Muscle of leg (tissue), 11 donors: ENCODE results near the gene ESAM. TPM values are rescaled to one million over a fixed set of nuclear protein-coding genes. Genes with fewer than 3 reads are reported as not detected.
A peak's percentile ranks its signal among the peaks of the same experiment; 100 is the strongest.

Experiments used
- DNase-seq: peaks from one replicate; pipeline ENCODE4 v3.0.0; 2013
- H3K27ac ChIP-seq: one replicate; pipeline ENCODE4 v1.5.1; 2013; ENCODE audit warnings: mild to moderate bottlenecking, low read length, control low read depth
- H3K27me3 ChIP-seq: one replicate; pipeline ENCODE4 v1.6.1; 2013; ENCODE audit warnings: low read length; ENCODE audit not compliant: control insufficient read depth, insufficient read depth
- H3K36me3 ChIP-seq: one replicate; pipeline ENCODE4 v1.6.1; 2013; ENCODE audit warnings: low read length; ENCODE audit not compliant: control insufficient read depth, insufficient read depth
- H3K4me1 ChIP-seq: one replicate; pipeline ENCODE4 v1.6.1; 2013; ENCODE audit warnings: low read length; ENCODE audit not compliant: control insufficient read depth, insufficient read depth
- H3K4me3 ChIP-seq: one replicate; pipeline ENCODE4 v1.5.1; 2013; ENCODE audit warnings: low read length, control low read depth
- H3K9me3 ChIP-seq: replicated peaks from 2 replicates; pipeline ENCODE4 v1.6.1; 2013; ENCODE audit warnings: low read depth, low read length; ENCODE audit not compliant: control insufficient read depth
- WGBS: methylation state at CpG from one replicate; pipeline ENCODE4 v1.1.5; 2013; ENCODE audit warnings: missing lambda C conversion rate; ENCODE audit not compliant: insufficient coverage; 5-methylcytosine and 5-hydroxymethylcytosine counted together
- polyA plus RNA-seq, 8 donors: library from polyadenylated mRNA; unstranded; fragments of 120-200 nt; gene quantifications; one replicate each; pipeline versions ENCODE4 v1.2.1 to v1.2.3, GENCODE V29; 2013; ENCODE audit warnings: inconsistent platforms in 1 of 8, low replicate concordance in 1 of 8; ENCODE audit not compliant: insufficient read length in 8 of 8, insufficient read depth in 1 of 8
- total RNA-seq: library from RNA; stranded (reverse); fragments of 120-200 nt; gene quantifications from one replicate; pipeline ENCODE4 v1.2.4, GENCODE V29; 2013

ESAM gene
- total and polyA plus RNA-seq, 9 donors: 18.0 to 70.3 (median 58.4) TPM

DNA sequence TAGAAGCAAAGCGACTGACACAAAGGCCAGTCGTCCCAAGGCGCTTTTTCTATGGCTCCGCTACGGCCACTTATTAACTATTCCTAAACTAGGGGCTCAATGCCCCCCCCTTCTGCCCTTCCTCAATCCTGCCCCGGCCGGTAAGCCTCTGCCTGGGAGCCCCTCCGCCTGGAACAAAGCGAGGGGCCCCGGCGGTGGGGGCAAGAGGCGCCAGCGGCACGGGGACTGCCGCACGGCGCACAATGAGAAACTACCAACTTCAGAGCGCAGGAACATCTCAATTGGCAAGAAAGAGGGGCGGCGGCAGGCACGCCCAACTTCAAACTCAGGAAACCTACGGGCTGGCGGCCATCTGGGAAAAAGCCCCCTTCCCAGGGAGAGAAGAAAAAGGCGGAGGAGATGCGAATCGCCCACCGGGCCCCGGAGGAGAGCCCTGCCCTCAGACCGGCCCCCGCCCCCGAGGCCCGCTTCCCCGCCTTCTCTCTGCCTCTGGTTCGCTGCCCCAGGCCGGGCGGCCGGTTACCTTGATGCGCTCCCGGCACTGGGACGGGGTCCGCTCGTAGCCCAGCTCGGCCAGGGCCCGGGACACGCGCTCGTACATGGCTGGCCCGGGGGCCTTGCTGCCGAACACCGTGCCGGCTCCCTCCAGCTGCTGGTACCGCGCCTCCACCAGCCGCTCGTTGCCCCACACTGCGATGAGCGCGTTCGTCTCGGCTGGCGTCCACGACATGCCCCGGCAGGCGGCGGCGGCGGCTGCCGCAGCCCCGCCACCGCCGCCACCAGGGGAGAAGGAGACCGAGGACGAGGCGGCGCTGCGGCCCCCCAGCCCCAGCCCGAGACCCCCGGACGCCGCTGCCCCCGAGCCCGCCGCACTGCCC lies 37.5 kb upstream of the ESAM start:
- under 1% methylated on average over 81 of the region's 83 CpGs for WGBS
- Histone ChIP-seq H3K36me3 (no peaks in the 10 kb centered on the region), H3K27ac (peak overlapping the region; percentile 98), H3K27me3 (no peaks in the 10 kb centered on the region), H3K4me1 (peaks cover 10% of the 10 kb centered on the region), H3K9me3 (no peaks in the 10 kb centered on the region), H3K4me3 (peak overlapping the region; percentile 86)
- DNase-seq: peak; percentile 37

DNA sequence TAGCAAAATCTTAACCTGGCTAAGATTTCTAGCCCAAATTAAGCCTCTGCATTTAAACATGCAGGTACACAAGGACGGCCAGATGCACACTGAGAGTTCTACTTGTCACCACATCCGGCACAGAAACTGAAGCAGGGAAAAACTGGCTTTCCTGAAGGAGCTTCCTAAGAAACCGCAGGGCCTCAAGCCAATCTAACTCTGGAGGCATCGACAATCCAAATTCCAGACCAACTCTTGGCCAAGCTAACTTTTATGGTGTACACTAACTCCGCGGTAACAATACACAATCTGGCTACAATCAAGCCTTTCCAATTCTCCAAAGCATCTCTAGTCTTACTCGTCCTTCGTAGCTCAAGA lies 36.9 kb upstream of the ESAM start:
- peak; percentile 61 for DNase-seq
- 0% methylated on average over 8 of the region's 8 CpGs for WGBS
- H3K9me3 ChIP-seq: no peaks in the 10 kb centered on the region
- H3K27me3 ChIP-seq: no peaks in the 10 kb centered on the region
- peak overlapping the region; percentile 85 for H3K27ac ChIP-seq
- H3K36me3 ChIP-seq: no peaks in the 10 kb centered on the region
- peak overlapping the region; percentile 86 for H3K4me3 ChIP-seq
- peaks cover 10% of the 10 kb centered on the region for H3K4me1 ChIP-seq

DNA sequence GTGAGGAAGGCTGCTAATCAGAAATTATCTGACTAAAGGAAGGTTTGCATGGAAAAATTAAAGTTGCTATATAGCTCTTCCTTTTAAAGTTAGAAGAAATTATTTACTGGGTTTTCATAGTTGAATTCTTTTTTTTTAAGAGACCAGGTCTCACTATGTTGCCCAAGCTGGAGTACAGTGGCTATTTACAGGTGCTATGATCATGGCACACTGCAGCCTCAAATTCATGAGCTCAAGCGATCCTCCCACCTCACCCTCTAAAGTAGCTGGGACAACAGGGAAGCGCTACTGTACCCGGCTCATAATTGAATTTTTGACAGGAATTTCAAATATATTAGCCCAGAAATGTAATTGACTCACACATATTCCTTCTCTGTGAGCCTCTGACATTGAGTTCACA lies 34.2 kb upstream of the ESAM start:
- Histone ChIP-seq H3K36me3 (no peaks in the 10 kb centered on the region), H3K9me3 (no peaks in the 10 kb centered on the region), H3K27me3 (no peaks in the 10 kb centered on the region), H3K4me3 (no peak overlapping the region), H3K27ac (no peak overlapping the region), H3K4me1 (peaks cover 13% of the 10 kb centered on the region)
- no peak for DNase-seq
- WGBS: 89% methylated on average over 3 of the region's 3 CpGs

DNA sequence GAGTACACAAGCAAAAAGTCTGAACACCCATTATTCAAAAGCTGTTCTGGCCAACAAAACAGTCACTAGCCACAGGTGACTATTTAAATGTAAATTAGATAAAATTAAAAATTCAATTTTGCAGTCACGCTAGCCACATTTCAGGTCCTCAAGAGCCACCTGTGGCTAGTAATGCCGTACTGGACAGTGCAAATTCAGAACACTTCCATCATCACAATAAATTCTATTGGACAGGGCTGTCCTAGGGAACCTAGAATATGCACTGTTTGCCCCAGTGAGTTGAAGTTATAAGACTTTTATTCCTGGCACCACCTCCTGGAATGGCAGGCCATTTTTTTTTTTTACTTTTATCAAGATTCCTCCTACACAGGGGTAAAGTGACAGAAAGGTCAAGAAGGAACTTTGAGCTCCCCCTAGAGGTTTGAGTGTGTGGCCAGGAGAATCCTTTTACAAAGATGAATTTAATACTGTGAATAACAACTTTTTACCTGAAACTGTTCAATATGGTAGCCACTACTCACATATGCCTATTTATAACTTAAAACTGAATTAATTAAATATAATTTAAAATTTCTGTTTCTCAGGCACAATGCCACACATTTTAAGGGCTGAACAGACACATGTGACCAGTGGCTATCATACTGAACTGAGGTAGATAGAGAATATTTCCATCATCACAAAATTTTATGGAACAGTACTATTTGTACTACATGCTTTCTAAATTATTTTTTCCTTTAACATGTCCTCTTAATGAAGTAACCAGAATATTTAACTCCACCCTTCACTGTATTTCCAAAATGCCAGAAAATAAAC lies 31.6 kb upstream of the ESAM start:
- no peaks in the 10 kb centered on the region for H3K36me3 ChIP-seq
- H3K27me3 ChIP-seq: no peaks in the 10 kb centered on the region
- peak; percentile 35 for DNase-seq
- no peak overlapping the region for H3K4me3 ChIP-seq
- no CpG with 5 or more reads among the region's 2 CpGs for WGBS
- no peak overlapping the region for H3K27ac ChIP-seq
- peaks cover 8% of the 10 kb centered on the region for H3K4me1 ChIP-seq
- no peaks in the 10 kb centered on the region for H3K9me3 ChIP-seq

DNA sequence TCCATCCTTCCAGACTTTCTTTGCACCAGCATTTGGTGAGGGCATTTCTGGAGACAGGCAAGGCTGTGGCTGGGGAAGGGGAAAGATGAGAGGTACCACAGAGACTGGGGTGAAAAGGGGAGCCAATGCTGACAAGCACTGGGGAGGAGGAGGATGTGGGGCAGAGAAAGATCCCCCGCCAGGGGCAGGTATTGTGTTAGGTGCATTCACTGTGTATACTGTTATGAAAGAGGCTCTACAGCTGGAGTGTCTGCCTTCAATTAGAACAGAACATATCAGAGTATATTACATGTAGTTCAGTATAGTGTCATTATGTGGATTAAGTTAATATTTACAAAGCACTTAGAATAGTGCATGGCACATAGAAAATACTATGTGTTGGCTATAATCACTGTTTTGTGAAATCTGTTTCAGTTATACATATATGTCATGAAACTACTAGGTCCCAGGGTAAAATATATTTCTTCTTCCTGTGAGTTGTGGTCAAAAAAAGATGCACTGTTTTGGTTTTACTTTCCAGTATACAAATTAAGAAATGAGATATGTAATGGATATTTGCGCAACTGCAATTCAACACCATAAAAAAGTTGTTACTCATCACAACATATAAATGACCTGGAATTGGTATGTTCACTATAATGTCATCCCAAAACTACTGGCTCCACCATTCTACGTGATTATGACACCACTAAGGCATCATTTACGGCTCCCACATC lies 29.7 kb upstream of the ESAM start:
- Histone ChIP-seq H3K4me3 (no peak overlapping the region), H3K4me1 (peaks cover 2% of the 10 kb centered on the region), H3K9me3 (no peaks in the 10 kb centered on the region), H3K27ac (no peak overlapping the region), H3K27me3 (no peaks in the 10 kb centered on the region), H3K36me3 (no peaks in the 10 kb centered on the region)
- no peak for DNase-seq
- no CpG with 5 or more reads among the region's 4 CpGs for WGBS

DNA sequence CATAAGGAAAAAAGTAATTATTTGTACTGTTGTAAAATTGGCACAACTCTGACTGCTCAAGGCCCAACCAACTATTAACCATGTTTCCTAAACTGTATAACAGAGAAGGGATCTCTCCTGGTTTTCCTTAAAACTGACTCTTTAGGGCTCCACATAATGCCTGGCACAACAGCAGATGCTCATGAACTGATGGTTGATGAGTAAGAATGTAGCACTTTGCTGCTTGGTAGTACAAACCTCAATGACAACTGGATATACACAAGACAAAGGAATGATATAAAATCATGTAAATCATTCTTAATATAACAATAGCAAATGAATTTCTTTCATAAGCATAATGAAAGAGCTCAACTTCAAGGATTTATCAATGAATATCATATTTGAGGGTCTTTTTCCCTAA lies 26.4 kb upstream of the ESAM start:
- no peak for DNase-seq
- H3K4me1 ChIP-seq: peaks cover 1% of the 10 kb centered on the region
- no peak overlapping the region for H3K4me3 ChIP-seq
- H3K36me3 ChIP-seq: no peaks in the 10 kb centered on the region
- no peak overlapping the region for H3K27ac ChIP-seq
- no peaks in the 10 kb centered on the region for H3K27me3 ChIP-seq
- H3K9me3 ChIP-seq: no peaks in the 10 kb centered on the region

DNA sequence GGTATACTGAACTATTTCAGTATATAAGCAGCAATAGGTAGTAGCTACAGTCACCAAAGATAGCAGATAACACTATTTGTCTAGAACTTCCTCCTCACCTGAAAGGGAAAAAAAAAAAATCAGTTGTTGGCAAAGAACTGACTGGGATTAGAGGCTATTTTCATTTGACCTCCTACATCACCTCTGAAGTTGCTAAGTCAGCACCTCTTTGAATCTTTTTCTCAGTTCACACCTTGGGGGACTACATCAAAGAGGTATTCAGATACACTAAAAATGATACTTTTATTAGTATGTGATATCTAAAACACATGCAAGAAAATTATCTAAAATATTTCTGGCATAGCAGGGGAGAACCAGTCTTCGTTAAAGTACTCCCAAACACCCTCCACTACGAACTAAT lies 22.0 kb upstream of the ESAM start:
- 100% methylated on average over 2 of the region's 2 CpGs for WGBS

DNA sequence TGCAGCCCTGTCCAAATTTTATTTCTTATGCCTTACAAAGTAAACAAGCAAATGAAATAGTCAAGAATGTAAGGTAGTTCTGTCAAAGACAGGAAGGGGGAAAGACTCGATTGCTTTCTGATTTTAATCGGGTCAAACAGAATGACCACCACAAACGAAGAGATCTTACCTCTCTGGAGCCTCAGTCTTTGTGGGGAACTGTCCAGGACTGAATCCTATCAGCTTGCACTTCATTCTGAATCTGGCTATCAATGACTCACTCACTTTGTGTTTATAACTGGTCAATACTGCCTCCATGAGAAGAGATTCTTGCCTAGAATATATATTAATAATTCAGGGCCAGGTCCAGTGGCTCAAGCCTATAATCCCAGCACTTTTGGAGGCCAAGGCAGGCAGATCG lies 20.9 kb upstream of the ESAM start:
- Histone ChIP-seq H3K36me3 (peaks cover 8% of the 10 kb centered on the region), H3K4me3 (no peak overlapping the region), H3K27ac (no peak overlapping the region), H3K27me3 (no peaks in the 10 kb centered on the region), H3K4me1 (no peaks in the 10 kb centered on the region), H3K9me3 (no peaks in the 10 kb centered on the region)
- WGBS: 100% methylated on average over 1 of the region's 4 CpGs
- DNase-seq: no peak

More for the DNA sequence above, 22.0 kb upstream of the ESAM start:
- Histone ChIP-seq H3K9me3 (no peaks in the 10 kb centered on the region), H3K4me1 (no peaks in the 10 kb centered on the region), H3K27me3 (no peaks in the 10 kb centered on the region), H3K36me3 (no peaks in the 10 kb centered on the region), H3K4me3 (no peak overlapping the region), H3K27ac (no peak overlapping the region)
- no peak for DNase-seq

DNA sequence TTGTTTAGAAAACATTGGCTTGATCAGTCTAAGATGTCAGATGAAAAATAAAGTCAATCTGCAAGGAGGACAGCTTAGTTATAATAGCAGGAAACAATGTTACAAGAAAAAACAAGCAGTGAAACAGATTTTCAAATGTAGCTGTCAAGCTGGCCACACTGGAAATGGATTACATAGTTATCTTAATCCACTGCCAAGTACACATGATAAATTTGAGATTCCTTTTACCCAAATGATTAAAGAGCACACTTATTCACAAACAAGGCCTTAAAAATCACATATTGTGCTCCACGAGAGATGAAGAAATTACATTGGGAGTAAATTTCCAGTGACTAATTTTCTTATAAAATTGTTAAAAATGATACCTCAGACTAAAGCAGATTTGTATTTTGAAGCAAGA lies 17.5 kb upstream of the ESAM start:
- no CpG with 5 or more reads among the region's 1 CpG for WGBS
- Histone ChIP-seq H3K4me3 (no peak overlapping the region), H3K36me3 (peaks cover 14% of the 10 kb centered on the region), H3K9me3 (no peaks in the 10 kb centered on the region), H3K27ac (no peak overlapping the region), H3K4me1 (no peaks in the 10 kb centered on the region), H3K27me3 (no peaks in the 10 kb centered on the region)
- DNase-seq: no peak

DNA sequence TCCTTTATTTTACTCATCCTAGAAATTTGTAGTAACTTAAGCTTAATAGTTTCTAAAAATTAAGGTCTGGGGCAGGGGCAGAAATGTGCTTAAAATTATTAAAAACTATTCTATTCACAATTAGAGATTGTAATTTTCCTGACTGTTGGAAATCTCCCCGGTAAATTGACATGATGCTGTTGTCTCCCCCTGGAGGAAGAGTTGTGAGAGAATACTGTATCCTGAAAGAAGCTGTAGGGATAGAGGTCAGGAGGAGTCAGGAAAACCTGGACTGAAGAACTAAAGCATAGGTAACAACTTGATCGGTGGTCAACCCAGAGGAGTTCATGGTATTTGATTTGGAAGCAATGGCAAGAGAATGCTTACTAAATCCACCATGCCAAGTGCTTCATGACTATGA lies 16.2 kb upstream of the ESAM start:
- 82% methylated on average over 2 of the region's 2 CpGs for WGBS
- peaks cover 16% of the 10 kb centered on the region for H3K36me3 ChIP-seq
- H3K4me1 ChIP-seq: no peaks in the 10 kb centered on the region
- H3K27me3 ChIP-seq: no peaks in the 10 kb centered on the region
- H3K4me3 ChIP-seq: no peak overlapping the region
- no peaks in the 10 kb centered on the region for H3K9me3 ChIP-seq
- H3K27ac ChIP-seq: no peak overlapping the region
- no peak for DNase-seq
